Stimulated activated CD4-positive, alpha-beta T cell treated with anti-CD3 and anti-CD28 coated beads, Interleukin-4, amount 100 ng/mL, for 4 hours (primary cell): Measurements from ENCODE around the gene RPUSD1.
"Not testable (repeated sequence)": the region's sequence is repeated elsewhere in the genome, so short reads cannot be mapped to it uniquely, and the experiment has no call there.

Source experiments
- DNase-seq, 2 experiments: peaks; one replicate each; pipeline ENCODE4 v3.0.0-alpha.2; 2020

RPUSD1 gene

GRCh38 chr16:764184-764750 lies 23.9 kb downstream of the RPUSD1 start:
- no peak for DNase-seq

GRCh38 chr16:763369-764183 lies 24.6 kb downstream of the RPUSD1 start:
- no peak for DNase-seq

GRCh38 chr16:762595-763268 lies 25.4 kb downstream of the RPUSD1 start:
- no peak for DNase-seq

GRCh38 chr16:761625-762513 lies 26.3 kb downstream of the RPUSD1 start:
- no peak for DNase-seq

- no peak for DNase-seq
These were observed 27.4 kb downstream of the RPUSD1 start, which contains the start of gene MSLN for GRCh38 chr16:760545-761343. TSS of gene MSLN (plus strand) at chr16:760734. CDS start at chr16:762681, 1,947 bp downstream.

- DNase-seq, result no peak
These were observed 28.1 kb downstream of the RPUSD1 start for GRCh38 chr16:760065-760464.

- no peak for DNase-seq
These were observed 28.9 kb downstream of the RPUSD1 start for GRCh38 chr16:759110-759910.

GRCh38 chr16:756428-756827 lies 31.8 kb downstream of the RPUSD1 start:
- DNase-seq, result no peak

- DNase-seq, result no peak
These were observed 33.5 kb downstream of the RPUSD1 start for GRCh38 chr16:754656-755055.

- DNase-seq, result not testable (repeated sequence)
These were observed 34.0 kb downstream of the RPUSD1 start for GRCh38 chr16:754121-754607.

- DNase-seq, result no peak
These were observed 36.2 kb downstream of the RPUSD1 start for GRCh38 chr16:752007-752312.

GRCh38 chr16:751152-752006 lies 36.8 kb downstream of the RPUSD1 start:
- DNase-seq, result no peak

- no peak for DNase-seq
These were observed 37.7 kb downstream of the RPUSD1 start for GRCh38 chr16:750485-750884.

GRCh38 chr16:749010-749409 lies 39.2 kb downstream of the RPUSD1 start:
- DNase-seq, result no peak

- no peak for DNase-seq
These were observed 40.0 kb downstream of the RPUSD1 start for GRCh38 chr16:747978-748746.

- no peak for DNase-seq
These were observed 41.5 kb downstream of the RPUSD1 start for GRCh38 chr16:746637-747036.

GRCh38 chr16:745739-746138 lies 42.4 kb downstream of the RPUSD1 start:
- no peak for DNase-seq

- DNase-seq, result no peak
These were observed 44.2 kb downstream of the RPUSD1 start for GRCh38 chr16:743794-744500.

- DNase-seq, result not testable (repeated sequence)
These were observed 45.3 kb downstream of the RPUSD1 start for GRCh38 chr16:742894-743293.
